Central memory CD8-positive, alpha-beta T cell (primary cell): Measurements from ENCODE around the gene MAST3.

Source experiments
- ATAC-seq: fragments of 150-1000 bp; cut with Tn5 transposase; replicated peaks from 2 replicates; pipeline ENCODE4 v1.10.0; 2022; ENCODE audit warnings: mild to moderate bottlenecking, moderate FRiP score, moderate number of reproducible peaks; ENCODE audit not compliant: poor library complexity, severe bottlenecking; ENCODE audit errors: extremely low read depth
- DNase-seq, 2 donors: peaks; one replicate each; pipeline ENCODE4 v3.0.0; 2021; ENCODE audit warnings: low spot score in 2 of 2
- H3K27ac Mint-ChIP-seq: one replicate; pipeline ENCODE4 v1.8.0; 2022; ENCODE audit warnings: low read depth, mild to moderate bottlenecking, moderate library complexity, mixed read lengths
- H3K27me3 Mint-ChIP-seq: one replicate; pipeline ENCODE4 v1.8.0; 2022; ENCODE audit warnings: mixed read lengths
- H3K36me3 Mint-ChIP-seq: one replicate; pipeline ENCODE4 v1.8.0; 2022; ENCODE audit warnings: mild to moderate bottlenecking, moderate library complexity, mixed read lengths; ENCODE audit not compliant: insufficient read depth
- H3K4me1 Mint-ChIP-seq: one replicate; pipeline ENCODE4 v1.8.0; 2022; ENCODE audit warnings: mixed read lengths
- H3K4me3 Mint-ChIP-seq: one replicate; pipeline ENCODE4 v1.8.0; 2022; ENCODE audit warnings: mild to moderate bottlenecking, moderate library complexity, mixed read lengths
- H3K9me3 Mint-ChIP-seq: one replicate; pipeline ENCODE4 v1.8.0; 2022; ENCODE audit warnings: mixed read lengths

Gene MAST3

DNA sequence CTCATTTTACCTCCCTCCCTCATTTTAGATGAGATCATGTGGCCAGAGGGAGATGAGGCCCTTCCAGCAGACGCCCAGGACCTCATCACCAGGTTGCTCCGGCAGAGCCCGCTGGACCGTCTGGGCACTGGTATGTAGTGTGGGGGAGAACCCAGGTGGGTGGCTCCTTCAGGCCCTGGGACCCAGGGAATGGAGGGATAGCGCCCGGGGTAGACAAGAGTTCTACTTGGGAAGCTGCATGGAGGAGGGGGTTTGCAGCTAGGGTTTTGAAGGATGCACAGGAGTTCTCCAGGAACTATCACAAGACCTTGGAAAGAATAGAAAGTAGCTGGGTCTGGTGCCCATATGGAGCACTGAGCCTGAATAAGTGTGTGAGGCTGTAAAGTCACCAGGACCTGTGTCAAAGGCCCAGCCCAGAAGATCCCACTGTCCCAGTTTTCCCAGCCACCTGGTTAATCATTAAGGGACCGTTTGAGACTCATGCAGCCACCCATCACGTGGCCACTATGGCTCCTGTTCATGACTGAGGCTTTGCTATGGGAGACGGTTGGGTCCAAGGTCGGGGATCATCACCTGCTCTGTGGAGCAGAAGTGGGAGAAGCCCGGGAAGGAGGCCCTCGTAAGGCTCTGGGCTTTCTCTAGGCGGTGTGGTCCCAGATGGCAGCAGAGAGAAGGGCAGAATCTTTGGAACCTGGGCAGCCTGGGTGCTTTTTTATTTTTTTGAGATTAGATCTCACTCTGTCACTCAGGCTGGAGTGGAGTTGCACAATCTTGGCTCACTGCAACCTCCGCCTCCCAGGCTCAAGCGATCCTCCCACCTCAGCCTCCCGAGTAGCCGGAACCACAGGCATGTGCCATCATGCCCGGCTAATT is 38.4 kb downstream of the MAST3 start:
- Mint-ChIP-seq H3K4me3 (no peak overlapping the region), H3K9me3 (no peaks in the 10 kb centered on the region), H3K27ac (no peak overlapping the region), H3K4me1 (no peaks in the 10 kb centered on the region), H3K36me3 (peaks cover 53% of the 10 kb centered on the region), H3K27me3 (no peaks in the 10 kb centered on the region)
- ATAC-seq (no peak), DNase-seq (no peak)

GRCh38 chr19:18137242-18137641 is 39.7 kb downstream of the MAST3 start:
- DNase-seq: no peak
- Mint-ChIP-seq H3K27me3 (no peaks in the 10 kb centered on the region), H3K4me3 (no peak overlapping the region), H3K36me3 (peaks cover 58% of the 10 kb centered on the region), H3K9me3 (no peaks in the 10 kb centered on the region), H3K27ac (no peak overlapping the region), H3K4me1 (no peaks in the 10 kb centered on the region)
- no peak for ATAC-seq

DNA sequence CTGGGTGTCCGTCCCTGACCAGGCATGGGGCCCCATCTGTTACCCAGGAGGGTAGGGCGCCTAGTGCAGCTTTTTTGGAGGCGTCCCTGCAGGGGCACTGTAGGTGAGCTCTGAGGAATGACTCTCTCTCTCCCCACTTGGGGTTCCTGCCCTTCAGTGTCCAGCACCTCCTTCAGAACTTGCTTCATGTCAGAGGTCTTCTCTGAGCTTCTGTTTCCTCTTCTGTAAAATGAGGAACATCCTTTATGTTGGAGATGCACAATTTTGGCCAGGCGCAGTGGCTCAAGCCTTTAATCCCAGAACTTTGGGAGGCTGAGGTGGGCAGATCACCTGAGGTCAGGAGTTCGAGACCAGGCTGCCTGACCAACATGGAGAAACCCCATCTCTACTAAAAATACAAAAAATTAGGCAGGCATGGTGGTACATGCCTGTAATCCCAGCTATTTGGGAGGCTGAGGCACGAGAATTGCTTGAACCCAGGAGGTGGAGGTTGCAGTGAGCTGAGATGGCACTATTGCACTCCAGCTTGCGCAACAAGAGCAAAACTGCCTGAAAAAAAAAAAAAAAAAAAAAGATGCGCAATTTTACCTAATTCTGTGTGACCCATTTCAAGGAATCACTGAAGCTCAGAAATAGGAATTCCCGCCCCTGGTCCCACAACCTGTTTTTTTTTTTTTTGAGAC is 40.2 kb downstream of the MAST3 start:
- no peaks in the 10 kb centered on the region for H3K9me3 Mint-ChIP-seq
- no peaks in the 10 kb centered on the region for H3K4me1 Mint-ChIP-seq
- ATAC-seq: no peak
- H3K27me3 Mint-ChIP-seq: no peaks in the 10 kb centered on the region
- peaks cover 56% of the 10 kb centered on the region for H3K36me3 Mint-ChIP-seq
- no peak overlapping the region for H3K4me3 Mint-ChIP-seq
- no peak overlapping the region for H3K27ac Mint-ChIP-seq
- DNase-seq: no peak

DNA sequence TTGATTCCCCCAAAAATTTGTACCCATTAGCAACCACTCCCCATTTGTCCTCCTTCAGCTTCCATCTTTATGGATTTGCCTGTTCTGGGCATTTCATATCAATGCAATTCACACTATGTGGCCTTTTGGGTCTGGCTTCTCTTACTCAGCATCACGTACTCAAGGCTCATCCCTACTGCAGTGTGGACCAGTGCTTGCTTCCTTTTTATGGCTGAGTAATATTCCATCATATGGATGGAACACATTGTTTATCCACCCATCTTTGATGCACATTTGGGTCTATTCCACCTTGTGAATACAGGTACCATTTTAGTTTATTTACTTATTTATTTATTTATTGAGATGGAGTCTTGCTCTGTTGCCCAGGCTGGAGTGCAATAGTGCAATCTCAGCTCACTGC is 42.9 kb downstream of the MAST3 start:
- no peak for DNase-seq
- Mint-ChIP-seq H3K27me3 (no peaks in the 10 kb centered on the region), H3K36me3 (peaks cover 55% of the 10 kb centered on the region), H3K4me3 (no peak overlapping the region), H3K4me1 (no peaks in the 10 kb centered on the region), H3K9me3 (no peaks in the 10 kb centered on the region), H3K27ac (no peak overlapping the region)
- no peak for ATAC-seq

DNA sequence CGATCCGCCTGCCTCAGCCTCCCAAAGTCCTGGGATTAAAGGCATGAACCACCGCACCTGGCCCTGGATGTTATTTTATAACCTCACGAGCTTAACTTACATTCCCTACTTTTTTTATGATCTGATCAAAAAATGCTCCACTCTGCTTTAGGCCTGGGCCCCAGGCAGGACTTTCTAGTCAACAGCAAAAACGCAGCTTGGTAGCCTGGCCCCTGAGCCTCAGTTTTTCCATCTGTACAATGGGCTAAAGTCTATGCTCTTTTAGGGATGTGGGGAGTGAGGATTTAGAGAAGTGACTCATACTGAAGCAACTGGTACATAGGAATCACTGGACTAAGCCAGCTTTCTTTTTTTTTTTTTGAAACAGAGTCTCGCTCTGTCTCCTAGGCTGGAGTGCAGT is 43.5 kb downstream of the MAST3 start:
- Mint-ChIP-seq H3K9me3 (no peaks in the 10 kb centered on the region), H3K27ac (no peak overlapping the region), H3K36me3 (peaks cover 59% of the 10 kb centered on the region), H3K4me1 (no peaks in the 10 kb centered on the region), H3K27me3 (no peaks in the 10 kb centered on the region), H3K4me3 (no peak overlapping the region)
- DNase-seq: no peak
- ATAC-seq: no peak

DNA sequence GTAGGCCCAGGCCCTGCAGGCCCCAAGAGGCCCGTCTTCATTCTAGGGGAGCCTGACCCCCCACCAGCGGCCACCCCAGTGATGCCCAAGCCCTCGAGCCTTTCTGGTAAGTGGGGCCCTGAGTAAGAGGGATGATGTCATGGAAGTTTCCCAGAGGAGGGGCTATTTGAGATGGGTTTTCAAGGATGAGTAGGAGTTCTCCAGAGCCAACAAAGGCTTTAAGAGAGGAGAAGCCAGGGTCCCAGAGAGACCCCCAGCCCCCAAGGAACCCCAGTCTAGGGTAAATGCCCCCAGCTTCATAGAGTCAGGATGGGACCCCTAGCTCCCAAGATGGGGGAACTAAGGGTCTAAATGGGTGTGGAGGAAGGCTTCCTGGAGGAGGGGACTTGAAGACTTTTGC is 46.3 kb downstream of the MAST3 start:
- Mint-ChIP-seq H3K36me3 (peaks cover 58% of the 10 kb centered on the region), H3K27ac (no peak overlapping the region), H3K4me3 (no peak overlapping the region), H3K9me3 (no peaks in the 10 kb centered on the region), H3K27me3 (no peaks in the 10 kb centered on the region), H3K4me1 (peaks cover 8% of the 10 kb centered on the region)
- no peak for ATAC-seq
- no peak for DNase-seq

DNA sequence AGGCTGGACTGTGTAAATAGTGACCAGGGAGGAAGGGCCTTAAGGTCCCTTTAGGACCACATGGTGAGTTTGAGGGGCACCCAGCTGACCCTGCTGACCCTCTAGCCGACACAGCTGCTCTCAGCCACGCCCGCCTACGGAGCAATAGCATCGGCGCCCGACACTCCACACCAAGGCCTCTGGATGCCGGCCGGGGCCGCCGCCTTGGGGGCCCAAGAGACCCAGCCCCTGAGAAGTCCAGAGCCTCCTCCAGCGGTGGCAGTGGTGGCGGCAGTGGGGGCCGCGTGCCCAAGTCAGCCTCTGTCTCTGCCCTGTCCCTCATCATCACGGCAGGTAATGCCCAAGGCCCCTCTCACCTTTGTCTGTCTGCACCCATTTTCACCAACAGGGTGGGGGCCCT is 46.8 kb downstream of the MAST3 start:
- Mint-ChIP-seq H3K4me1 (peaks cover 8% of the 10 kb centered on the region), H3K9me3 (no peaks in the 10 kb centered on the region), H3K4me3 (no peak overlapping the region), H3K27ac (no peak overlapping the region), H3K27me3 (no peaks in the 10 kb centered on the region), H3K36me3 (peaks cover 54% of the 10 kb centered on the region)
- DNase-seq: no peak
- no peak for ATAC-seq

DNA sequence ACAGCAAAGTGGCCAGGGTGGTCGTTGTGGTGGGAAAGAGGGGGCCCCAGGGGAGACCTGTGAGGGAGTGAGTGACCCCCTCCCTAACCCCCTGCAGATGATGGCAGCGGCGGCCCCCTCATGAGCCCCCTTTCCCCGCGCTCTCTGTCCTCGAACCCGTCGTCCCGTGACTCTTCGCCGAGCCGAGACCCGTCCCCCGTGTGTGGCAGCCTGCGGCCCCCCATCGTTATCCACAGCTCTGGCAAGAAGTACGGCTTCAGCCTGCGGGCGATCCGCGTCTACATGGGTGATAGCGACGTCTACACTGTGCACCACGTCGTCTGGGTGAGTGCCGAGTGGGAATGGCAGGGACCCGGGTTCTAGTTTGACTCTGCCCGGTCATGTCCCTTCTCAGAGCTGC is 47.3 kb downstream of the MAST3 start:
- no peak for ATAC-seq
- Mint-ChIP-seq H3K27me3 (no peaks in the 10 kb centered on the region), H3K27ac (no peak overlapping the region), H3K4me1 (peaks cover 8% of the 10 kb centered on the region), H3K4me3 (no peak overlapping the region), H3K9me3 (no peaks in the 10 kb centered on the region), H3K36me3 (peaks cover 51% of the 10 kb centered on the region)
- DNase-seq: no peak

- Mint-ChIP-seq H3K9me3 (no peaks in the 10 kb centered on the region), H3K27ac (no peak overlapping the region), H3K4me1 (peaks cover 8% of the 10 kb centered on the region), H3K4me3 (no peak overlapping the region), H3K27me3 (no peaks in the 10 kb centered on the region), H3K36me3 (peaks cover 50% of the 10 kb centered on the region)
- ATAC-seq (no peak), DNase-seq (no peak)
Measured at GRCh38 chr19:18145391-18145999, 47.9 kb downstream of the MAST3 start.

DNA sequence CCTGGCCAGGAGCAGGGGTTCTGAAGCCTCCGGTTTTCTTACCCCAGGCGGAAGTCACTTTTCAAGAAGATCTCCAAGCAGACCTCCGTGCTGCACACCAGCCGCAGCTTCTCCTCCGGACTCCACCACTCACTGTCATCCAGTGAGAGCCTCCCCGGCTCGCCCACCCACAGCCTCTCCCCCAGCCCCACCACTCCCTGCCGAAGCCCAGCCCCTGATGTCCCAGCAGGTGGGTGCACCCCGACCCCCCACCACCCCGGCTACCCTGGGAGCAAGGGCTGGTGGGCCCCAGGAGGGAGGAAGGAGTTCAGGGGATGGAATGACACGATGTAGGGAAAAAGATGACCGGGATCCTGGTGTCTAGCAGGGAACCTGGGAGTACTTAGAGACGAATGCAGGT is 49.8 kb downstream of the MAST3 start:
- no peak for DNase-seq
- Mint-ChIP-seq H3K27ac (peak overlapping the region; percentile 65), H3K4me1 (peaks cover 12% of the 10 kb centered on the region), H3K9me3 (no peaks in the 10 kb centered on the region), H3K27me3 (no peaks in the 10 kb centered on the region), H3K4me3 (no peak overlapping the region), H3K36me3 (peaks cover 41% of the 10 kb centered on the region)
- ATAC-seq: no peak

GRCh38 chr19:18149596-18149975 is 52.0 kb downstream of the MAST3 start:
- ATAC-seq: no peak
- H3K36me3 Mint-ChIP-seq: peaks cover 31% of the 10 kb centered on the region
- DNase-seq: no peak
- no peaks in the 10 kb centered on the region for H3K9me3 Mint-ChIP-seq
- H3K4me3 Mint-ChIP-seq: no peak overlapping the region
- H3K27ac Mint-ChIP-seq: no peak overlapping the region
- H3K27me3 Mint-ChIP-seq: no peaks in the 10 kb centered on the region
- peaks cover 22% of the 10 kb centered on the region for H3K4me1 Mint-ChIP-seq

DNA sequence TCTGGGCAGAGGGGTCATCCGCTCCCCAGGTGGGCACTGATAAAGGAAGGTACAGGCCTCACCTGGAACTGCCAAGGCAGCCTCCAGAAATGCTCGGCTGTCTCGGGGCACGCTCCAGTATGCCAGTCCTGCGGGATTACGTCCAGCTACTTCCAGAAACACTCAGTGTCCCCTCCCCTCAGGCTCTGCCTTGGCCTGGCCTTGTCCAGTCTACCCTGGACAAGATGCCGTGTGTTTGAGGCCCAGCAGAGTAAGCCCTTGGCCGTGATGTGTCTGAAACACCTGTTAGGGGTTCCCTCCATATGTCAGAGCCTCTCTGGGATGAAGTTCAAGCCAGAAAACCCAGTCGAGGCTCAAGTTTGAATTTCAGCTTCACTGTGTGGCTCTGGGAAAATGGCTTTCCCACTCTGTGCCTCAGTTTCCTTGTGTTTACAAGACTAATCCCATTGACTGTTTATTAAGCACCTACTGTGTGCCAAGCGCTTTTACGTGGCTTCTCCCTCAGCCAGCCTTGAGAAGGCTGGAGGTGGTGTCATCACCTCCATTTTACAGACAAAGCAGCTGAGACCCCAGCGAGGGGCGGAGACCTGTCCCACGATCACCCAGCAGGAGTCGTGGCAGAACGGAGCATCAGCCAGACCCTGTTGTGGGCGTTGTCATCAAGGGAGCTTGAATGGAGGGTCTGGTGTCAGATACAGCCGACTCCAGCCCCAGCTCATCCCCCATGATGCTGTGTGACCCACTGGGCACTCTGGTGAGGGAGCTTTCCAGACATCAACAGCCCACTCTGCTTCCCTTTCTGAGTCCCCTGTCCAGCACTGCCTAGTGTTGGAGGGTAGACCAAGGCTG is 53.4 kb downstream of the MAST3 start:
- Mint-ChIP-seq H3K4me3 (peak overlapping the region; percentile 83), H3K27ac (no peak overlapping the region), H3K4me1 (peaks cover 28% of the 10 kb centered on the region), H3K9me3 (no peaks in the 10 kb centered on the region), H3K36me3 (peaks cover 20% of the 10 kb centered on the region), H3K27me3 (no peaks in the 10 kb centered on the region)
- ATAC-seq: no peak
- no peak for DNase-seq
